HepG2 (cell line): ENCODE measurements around the gene OR6C65. TPM values are rescaled to one million over a fixed set of nuclear protein-coding genes. Genes with fewer than 3 reads are reported as not detected.

Experiments
- ATAC-seq: fragments of 200-7000 bp; cut with Tn5 transposase; 3 replicates; pipeline ENCODE4 v1.9.1; 2020; ENCODE audit warnings: mild to moderate bottlenecking, moderate library complexity
- BruUV-seq: library from RNA; stranded (reverse); fragments of 400-500 nt; replicated peaks from 2 replicates; lab custom pipeline; 2021; lab: Mats Ljungman, UMichigan
- CTCF ChIA-PET: fragments of 300-600 bp; formaldehyde crosslinking; extraction: SDS; loops from one replicate; lab custom pipeline; 2021; ENCODE audit warnings: low total read pairs, inconsistent platforms, low intra/inter-chr PET ratio; lab: Yijun Ruan, JAX
- POLR2A ChIA-PET: fragments of 350-600 bp; sonication (Branson Sonifier 250); formaldehyde crosslinking; loops from one replicate; lab custom pipeline; 2020; ENCODE audit warnings: antibody characterized with exemption, inconsistent platforms; lab: Yijun Ruan, JAX
- DNase-seq: peaks from one replicate; pipeline ENCODE4 v3.0.0-alpha.2; 2015; ENCODE audit warnings: low spot score
- FAIRE-seq: peaks from 3 replicates; lab custom pipeline; 2011; peaks lifted over from hg19 to GRCh38; lab: Jason Lieb, UNC
- H2AFZ ChIP-seq: one replicate; pipeline ENCODE4 v1.6.1; 2011; ENCODE audit warnings: low read length, inconsistent platforms
- H3K27ac ChIP-seq: fragments of 300-600 bp; 3 replicates; pipeline ENCODE4 v1.8.0; 2011; ENCODE audit warnings: mixed run types, mild to moderate bottlenecking, mixed read lengths, low read length, inconsistent platforms; ENCODE audit not compliant: insufficient read depth; ENCODE audit errors: extremely low read length
- H3K27me3 ChIP-seq, 2 experiments: fragments of 200-600 bp in 1 of 2; 2 replicates in 1 of 2; 3 replicates in 1 of 2; pipeline versions ENCODE4 v1.6.0 to v1.8.0; 2011; ENCODE audit warnings: low read length in 2 of 2, mild to moderate bottlenecking in 2 of 2, moderate library complexity in 2 of 2, inconsistent platforms in 1 of 2; ENCODE audit not compliant: insufficient read depth in 2 of 2, control insufficient read depth in 1 of 2
- H3K36me3 ChIP-seq, 2 experiments: fragments of 200-600 bp in 1 of 2; replicated peaks in 1 of 2; 2 replicates in 1 of 2; 3 replicates in 1 of 2; pipeline versions ENCODE4 v1.5.1 to v1.8.0; 2011; ENCODE audit warnings: low read length in 2 of 2, inconsistent platforms in 1 of 2; ENCODE audit not compliant: insufficient read depth in 2 of 2, control insufficient read depth in 1 of 2
- H3K4me1 ChIP-seq: 2 replicates; pipeline ENCODE4 v1.5.1; 2012; ENCODE audit warnings: low read length, inconsistent platforms; ENCODE audit not compliant: insufficient read depth
- H3K4me2 ChIP-seq: 2 replicates; pipeline ENCODE4 v1.6.0; 2011; ENCODE audit warnings: low read depth, low read length, inconsistent platforms
- H3K4me3 ChIP-seq, 3 experiments: fragments of 200-600 bp in 1 of 3; sonication (generic), shearing (Covaris generic) in 1 of 3; replicated peaks in 1 of 3; 2 replicates each; pipeline ENCODE4 v1.5.1; 2011 to 2016; ENCODE audit warnings: low read length in 3 of 3, inconsistent platforms in 2 of 3, low read depth in 2 of 3, mild to moderate bottlenecking in 2 of 3, control low read depth in 1 of 3, mixed read lengths in 1 of 3; ENCODE audit not compliant: insufficient read depth in 1 of 3
- H3K79me2 ChIP-seq: one replicate; pipeline ENCODE4 v1.6.1; 2011; ENCODE audit warnings: low read length, inconsistent platforms; ENCODE audit not compliant: insufficient read depth
- H3K9ac ChIP-seq: 2 replicates; pipeline ENCODE4 v1.6.0; 2011; ENCODE audit warnings: mild to moderate bottlenecking, low read depth, low read length, inconsistent platforms; ENCODE audit not compliant: insufficient read depth
- H3K9me3 ChIP-seq: 2 replicates; pipeline ENCODE4 v1.5.1; 2012; ENCODE audit warnings: mild to moderate bottlenecking, low read length
- H4K20me1 ChIP-seq: 2 replicates; pipeline ENCODE4 v1.6.0; 2011; ENCODE audit warnings: inconsistent platforms, mild to moderate bottlenecking, low read length, moderate library complexity; ENCODE audit not compliant: insufficient read depth
- MZF1 ChIP-seq: sonication (generic); formaldehyde crosslinking; IDR thresholded peaks from 2 replicates; pipeline ENCODE4 v1.8.1; 2023; ENCODE audit warnings: mild to moderate bottlenecking, missing genetic modification reagents, borderline replicate concordance
- NFE2 ChIP-seq: sonication (generic); formaldehyde crosslinking; IDR thresholded peaks from 2 replicates; pipeline ENCODE4 v1.4.0; 2020; ENCODE audit warnings: missing genetic modification reagents
- TBP ChIP-seq: sonication (generic); formaldehyde crosslinking; IDR thresholded peaks from 2 replicates; pipeline ENCODE4 v1.5.0; 2020; ENCODE audit warnings: missing genetic modification reagents
- TEAD3 ChIP-seq: optimal IDR thresholded peaks from 2 replicates; pipeline ENCODE3; 2016; ENCODE audit warnings: borderline replicate concordance
- ZNF556 ChIP-seq: sonication (generic); formaldehyde crosslinking; IDR thresholded peaks from 2 replicates; pipeline ENCODE4 v1.4.0; 2020; ENCODE audit warnings: mild to moderate bottlenecking, missing genetic modification reagents, borderline replicate concordance
- ZNF83 ChIP-seq: sonication (generic); formaldehyde crosslinking; IDR thresholded peaks from 2 replicates; pipeline ENCODE4 v1.4.0; 2020; ENCODE audit warnings: missing genetic modification reagents, mild to moderate bottlenecking, borderline replicate concordance
- WGBS: methylation state at CpG from one replicate; pipeline ENCODE4 v1.1.6; 2017; ENCODE audit warnings: low lambda C conversion rate; 5-methylcytosine and 5-hydroxymethylcytosine counted together
- in situ Hi-C: cut with HindIII; loops from 2 replicates; pipeline ENCODE4 v1.10.0; 2017; ENCODE audit warnings: low pct_unique_long_range_greater_than_20kb; ENCODE audit not compliant: extremely low pct_ligation_motif_present
- intact Hi-C: fragments of 100-400 bp; cut with micrococcal nuclease; formaldehyde crosslinking; loops from one replicate; pipeline ENCODE4 v1.10.0; 2022; ENCODE audit not compliant: unreplicated experiment
- polyA plus RNA-seq, 8 experiments: library from polyadenylated mRNA; depleted of rRNA in 3 of 8; stranded (reverse) in 7 of 8; unstranded in 1 of 8; fragments of >200 nt; fragmentation: Illumina TruSeq in 4 of 8; extraction: Trizol in 4 of 8; gene quantifications; 2 replicates each; pipeline versions ENCODE4 v1.2.1 to v1.2.3, GENCODE V29; 2011 to 2016; ENCODE audit warnings: low read depth in 4 of 8, missing spikeins in 1 of 8, mixed read lengths in 1 of 8; ENCODE audit not compliant: insufficient read depth in 1 of 8
- total RNA-seq, 5 experiments: library from RNA; depleted of rRNA; stranded (reverse); fragments of >200 nt; fragmentation: Illumina TruSeq; extraction: Trizol; gene quantifications; 2 replicates each; pipeline ENCODE4 v1.2.3, GENCODE V29; 2016; ENCODE audit warnings: low read depth in 1 of 5
- TF ChIP-seq, protein P1 (sequence below): IDR thresholded peaks from 2 replicates; pipeline ENCODE4 v1.6.1; 2012; ENCODE audit warnings: inconsistent platforms
- TF ChIP-seq, protein P2 (sequence below): sonication (generic); formaldehyde crosslinking; IDR thresholded peaks from 2 replicates; pipeline ENCODE4 v1.4.0; 2020; ENCODE audit warnings: missing genetic modification reagents
- TF ChIP-seq, protein P3 (sequence below): sonication (generic); formaldehyde crosslinking; IDR thresholded peaks from 2 replicates; pipeline ENCODE4 v1.4.0; 2020; ENCODE audit warnings: missing genetic modification reagents
- TF ChIP-seq, protein P4 (sequence below): sonication (generic); formaldehyde crosslinking; IDR thresholded peaks from 2 replicates; pipeline ENCODE4 v1.4.0; 2020; ENCODE audit warnings: missing genetic modification reagents
- TF ChIP-seq, protein P5 (sequence below): sonication (generic); formaldehyde crosslinking; IDR thresholded peaks from 2 replicates; pipeline ENCODE4 v1.5.0; 2020; ENCODE audit warnings: mild to moderate bottlenecking, missing genetic modification reagents
- TF ChIP-seq, protein P6 (sequence below): IDR thresholded peaks from 2 replicates; pipeline ENCODE4 v1.6.1; 2018; ENCODE audit warnings: missing genetic modification reagents, mild to moderate bottlenecking, missing compliant biosample characterization

Gene OR6C65
- total and polyA plus RNA-seq, 2 of the 13 experiments (the other 11 are each of a cell fraction or from before 2014, with no cell fraction given) = not detected

DNA sequence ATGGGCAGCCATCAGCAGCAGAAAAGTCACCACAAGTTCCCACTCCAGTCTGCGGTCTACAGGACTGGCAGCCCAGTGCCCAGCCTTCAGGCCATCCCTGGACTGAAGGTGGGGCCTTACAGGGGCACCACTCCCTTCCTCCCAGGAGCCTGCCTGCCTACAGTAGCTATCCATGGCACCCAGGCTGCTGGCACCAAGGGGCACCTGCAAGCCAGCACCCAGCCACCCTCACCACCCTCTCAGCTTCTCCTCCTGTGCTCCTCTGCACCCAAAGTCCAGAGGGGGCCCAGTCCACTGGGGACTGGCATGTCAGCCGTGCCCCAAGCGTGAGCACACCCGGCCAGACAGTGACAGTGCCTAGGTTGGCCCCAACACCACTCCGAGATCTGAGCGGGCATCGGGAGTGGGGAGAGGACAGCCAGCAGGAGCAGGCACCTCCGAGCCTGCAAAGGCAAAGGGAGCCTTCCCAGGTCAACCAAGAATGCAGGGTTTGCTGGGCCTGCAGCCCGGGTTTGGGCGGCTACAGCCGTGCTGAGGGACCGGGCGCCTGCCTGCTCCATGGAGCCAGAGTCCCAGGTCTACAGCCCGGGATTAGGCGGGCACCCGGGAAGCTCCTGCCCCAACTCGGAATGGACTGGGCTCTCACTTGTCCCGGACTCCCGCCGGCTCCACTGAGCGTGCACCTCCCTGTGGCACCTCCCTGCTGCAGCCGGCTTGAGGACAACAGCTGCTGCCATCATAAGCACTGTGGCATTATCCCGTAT is 8.1 kb upstream of the OR6C65 start:
- DNase-seq (no peak), FAIRE-seq (no peak), ATAC-seq (no peak)
- intact Hi-C loops = no loop called here
- H3K4me1 ChIP-seq = no peaks in the 10 kb centered on the region
- ChIA-PET POLR2A (no interaction called here), CTCF (no interaction called here)
- no peaks in the 10 kb centered on the region for H3K79me2 ChIP-seq
- no peak overlapping the region for H2AFZ ChIP-seq
- H3K27me3 ChIP-seq = no peaks in the 10 kb centered on the region
- in situ Hi-C loops = no loop called here
- H3K9me3 ChIP-seq = no peaks in the 10 kb centered on the region
- no peak overlapping the region for H3K4me2 ChIP-seq
- no peaks in the 10 kb centered on the region for H4K20me1 ChIP-seq
- 36% methylated on average over 4 of the region's 23 CpGs for WGBS
- no peak overlapping the region for H3K4me3 ChIP-seq
- BruUV-seq = no TSS peak
- H3K9ac ChIP-seq = no peak overlapping the region
- no peaks in the 10 kb centered on the region for H3K36me3 ChIP-seq
- H3K27ac ChIP-seq = no peak overlapping the region
- no peak for TF ChIP-seq ZNF83 (CRISPR knock-in tag)
- no peak for TF ChIP-seq MZF1 (CRISPR knock-in tag)
- no peak for TF ChIP-seq NFE2
- no peak for TF ChIP-seq TEAD3 (CRISPR knock-in tag)
- TF ChIP-seq, protein P1, sequence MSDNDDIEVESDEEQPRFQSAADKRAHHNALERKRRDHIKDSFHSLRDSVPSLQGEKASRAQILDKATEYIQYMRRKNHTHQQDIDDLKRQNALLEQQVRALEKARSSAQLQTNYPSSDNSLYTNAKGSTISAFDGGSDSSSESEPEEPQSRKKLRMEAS = no peak
- TF ChIP-seq ZNF556 (CRISPR knock-in tag) = no peak
- TF ChIP-seq, protein P2, sequence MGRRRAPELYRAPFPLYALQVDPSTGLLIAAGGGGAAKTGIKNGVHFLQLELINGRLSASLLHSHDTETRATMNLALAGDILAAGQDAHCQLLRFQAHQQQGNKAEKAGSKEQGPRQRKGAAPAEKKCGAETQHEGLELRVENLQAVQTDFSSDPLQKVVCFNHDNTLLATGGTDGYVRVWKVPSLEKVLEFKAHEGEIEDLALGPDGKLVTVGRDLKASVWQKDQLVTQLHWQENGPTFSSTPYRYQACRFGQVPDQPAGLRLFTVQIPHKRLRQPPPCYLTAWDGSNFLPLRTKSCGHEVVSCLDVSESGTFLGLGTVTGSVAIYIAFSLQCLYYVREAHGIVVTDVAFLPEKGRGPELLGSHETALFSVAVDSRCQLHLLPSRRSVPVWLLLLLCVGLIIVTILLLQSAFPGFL (CRISPR knock-in tag) = no peak
- TF ChIP-seq, protein P3, sequence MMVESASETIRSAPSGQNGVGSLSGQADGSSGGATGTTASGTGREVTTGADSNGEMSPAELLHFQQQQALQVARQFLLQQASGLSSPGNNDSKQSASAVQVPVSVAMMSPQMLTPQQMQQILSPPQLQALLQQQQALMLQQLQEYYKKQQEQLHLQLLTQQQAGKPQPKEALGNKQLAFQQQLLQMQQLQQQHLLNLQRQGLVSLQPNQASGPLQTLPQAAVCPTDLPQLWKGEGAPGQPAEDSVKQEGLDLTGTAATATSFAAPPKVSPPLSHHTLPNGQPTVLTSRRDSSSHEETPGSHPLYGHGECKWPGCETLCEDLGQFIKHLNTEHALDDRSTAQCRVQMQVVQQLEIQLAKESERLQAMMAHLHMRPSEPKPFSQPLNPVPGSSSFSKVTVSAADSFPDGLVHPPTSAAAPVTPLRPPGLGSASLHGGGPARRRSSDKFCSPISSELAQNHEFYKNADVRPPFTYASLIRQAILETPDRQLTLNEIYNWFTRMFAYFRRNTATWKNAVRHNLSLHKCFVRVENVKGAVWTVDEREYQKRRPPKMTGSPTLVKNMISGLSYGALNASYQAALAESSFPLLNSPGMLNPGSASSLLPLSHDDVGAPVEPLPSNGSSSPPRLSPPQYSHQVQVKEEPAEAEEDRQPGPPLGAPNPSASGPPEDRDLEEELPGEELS (CRISPR knock-in tag) = no peak
- no peak for TF ChIP-seq TBP (CRISPR knock-in tag)
- TF ChIP-seq, protein P4, sequence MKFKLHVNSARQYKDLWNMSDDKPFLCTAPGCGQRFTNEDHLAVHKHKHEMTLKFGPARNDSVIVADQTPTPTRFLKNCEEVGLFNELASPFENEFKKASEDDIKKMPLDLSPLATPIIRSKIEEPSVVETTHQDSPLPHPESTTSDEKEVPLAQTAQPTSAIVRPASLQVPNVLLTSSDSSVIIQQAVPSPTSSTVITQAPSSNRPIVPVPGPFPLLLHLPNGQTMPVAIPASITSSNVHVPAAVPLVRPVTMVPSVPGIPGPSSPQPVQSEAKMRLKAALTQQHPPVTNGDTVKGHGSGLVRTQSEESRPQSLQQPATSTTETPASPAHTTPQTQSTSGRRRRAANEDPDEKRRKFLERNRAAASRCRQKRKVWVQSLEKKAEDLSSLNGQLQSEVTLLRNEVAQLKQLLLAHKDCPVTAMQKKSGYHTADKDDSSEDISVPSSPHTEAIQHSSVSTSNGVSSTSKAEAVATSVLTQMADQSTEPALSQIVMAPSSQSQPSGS (CRISPR knock-in tag) = no peak
- TF ChIP-seq, protein P5, sequence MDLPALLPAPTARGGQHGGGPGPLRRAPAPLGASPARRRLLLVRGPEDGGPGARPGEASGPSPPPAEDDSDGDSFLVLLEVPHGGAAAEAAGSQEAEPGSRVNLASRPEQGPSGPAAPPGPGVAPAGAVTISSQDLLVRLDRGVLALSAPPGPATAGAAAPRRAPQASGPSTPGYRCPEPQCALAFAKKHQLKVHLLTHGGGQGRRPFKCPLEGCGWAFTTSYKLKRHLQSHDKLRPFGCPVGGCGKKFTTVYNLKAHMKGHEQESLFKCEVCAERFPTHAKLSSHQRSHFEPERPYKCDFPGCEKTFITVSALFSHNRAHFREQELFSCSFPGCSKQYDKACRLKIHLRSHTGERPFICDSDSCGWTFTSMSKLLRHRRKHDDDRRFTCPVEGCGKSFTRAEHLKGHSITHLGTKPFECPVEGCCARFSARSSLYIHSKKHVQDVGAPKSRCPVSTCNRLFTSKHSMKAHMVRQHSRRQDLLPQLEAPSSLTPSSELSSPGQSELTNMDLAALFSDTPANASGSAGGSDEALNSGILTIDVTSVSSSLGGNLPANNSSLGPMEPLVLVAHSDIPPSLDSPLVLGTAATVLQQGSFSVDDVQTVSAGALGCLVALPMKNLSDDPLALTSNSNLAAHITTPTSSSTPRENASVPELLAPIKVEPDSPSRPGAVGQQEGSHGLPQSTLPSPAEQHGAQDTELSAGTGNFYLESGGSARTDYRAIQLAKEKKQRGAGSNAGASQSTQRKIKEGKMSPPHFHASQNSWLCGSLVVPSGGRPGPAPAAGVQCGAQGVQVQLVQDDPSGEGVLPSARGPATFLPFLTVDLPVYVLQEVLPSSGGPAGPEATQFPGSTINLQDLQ = no peak
- TF ChIP-seq, protein P6, sequence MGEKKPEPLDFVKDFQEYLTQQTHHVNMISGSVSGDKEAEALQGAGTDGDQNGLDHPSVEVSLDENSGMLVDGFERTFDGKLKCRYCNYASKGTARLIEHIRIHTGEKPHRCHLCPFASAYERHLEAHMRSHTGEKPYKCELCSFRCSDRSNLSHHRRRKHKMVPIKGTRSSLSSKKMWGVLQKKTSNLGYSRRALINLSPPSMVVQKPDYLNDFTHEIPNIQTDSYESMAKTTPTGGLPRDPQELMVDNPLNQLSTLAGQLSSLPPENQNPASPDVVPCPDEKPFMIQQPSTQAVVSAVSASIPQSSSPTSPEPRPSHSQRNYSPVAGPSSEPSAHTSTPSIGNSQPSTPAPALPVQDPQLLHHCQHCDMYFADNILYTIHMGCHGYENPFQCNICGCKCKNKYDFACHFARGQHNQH (CRISPR knock-in tag) = no peak
